Esophagus squamous epithelium (tissue), 4 donors: ENCODE results near the gene CPNE5.

ENCODE experiments used
- POLR2A ChIP-seq, 4 donors: fragments of 450-650 bp; IDR thresholded peaks; one replicate each; pipeline ENCODE4 v1.6.1; 2017; ENCODE audit warnings: antibody characterized with exemption in 4 of 4, mild to moderate bottlenecking in 4 of 4, moderate library complexity in 3 of 4
- TF ChIP-seq, protein P1 (sequence below), 6 experiments: fragments of 450-650 bp in 4 of 6; fragments of 200-600 bp in 2 of 6; sonication (generic) in 2 of 6; IDR thresholded peaks; one replicate each; pipeline ENCODE4 v1.5.1; 2016 to 2019; ENCODE audit warnings: antibody characterized with exemption in 6 of 6, mild to moderate bottlenecking in 4 of 6, moderate library complexity in 4 of 6

DNA sequence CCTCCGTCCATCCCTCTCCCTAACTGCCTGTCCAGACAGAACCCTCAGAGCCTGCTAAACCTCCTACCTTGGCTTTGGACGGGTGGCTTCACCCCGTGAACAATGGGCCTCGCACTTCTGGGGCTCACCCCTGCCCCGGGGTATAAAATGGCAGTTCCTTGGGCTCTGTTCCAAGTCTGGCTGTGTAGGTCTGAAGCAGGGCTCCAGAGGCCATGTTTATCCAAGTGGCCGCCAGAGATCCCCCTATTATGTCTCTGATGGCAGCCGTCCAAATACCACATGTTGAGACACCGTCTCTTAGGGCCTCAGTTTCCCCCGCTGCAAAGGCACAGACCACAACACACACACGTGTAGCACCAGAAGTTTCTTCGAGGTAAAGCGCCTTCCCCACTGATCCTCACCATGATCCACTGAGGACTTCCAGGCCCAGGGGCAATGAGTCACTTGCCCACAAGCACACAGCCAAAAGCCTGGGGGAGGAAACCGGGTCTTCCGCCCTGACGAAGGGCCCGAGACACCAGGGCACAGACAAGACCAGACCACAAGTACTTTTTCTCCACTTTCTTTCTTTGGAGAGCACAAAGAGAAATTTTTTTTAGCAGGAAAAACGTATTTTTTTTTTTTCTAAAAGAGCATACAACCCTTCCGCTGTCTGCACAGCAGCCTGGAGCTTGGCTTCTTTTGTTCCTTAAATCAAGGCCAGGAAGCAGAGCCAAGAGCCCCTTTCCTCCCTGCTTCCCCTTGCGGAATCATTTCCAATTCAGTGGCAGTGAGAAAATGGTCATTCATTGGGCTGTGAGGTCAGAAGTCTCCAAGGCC, 11.8 kb downstream of the CPNE5 start:
- no peak for TF ChIP-seq POLR2A (IDR thresholded peaks at IDR 0.05)
- TF ChIP-seq, protein P1, sequence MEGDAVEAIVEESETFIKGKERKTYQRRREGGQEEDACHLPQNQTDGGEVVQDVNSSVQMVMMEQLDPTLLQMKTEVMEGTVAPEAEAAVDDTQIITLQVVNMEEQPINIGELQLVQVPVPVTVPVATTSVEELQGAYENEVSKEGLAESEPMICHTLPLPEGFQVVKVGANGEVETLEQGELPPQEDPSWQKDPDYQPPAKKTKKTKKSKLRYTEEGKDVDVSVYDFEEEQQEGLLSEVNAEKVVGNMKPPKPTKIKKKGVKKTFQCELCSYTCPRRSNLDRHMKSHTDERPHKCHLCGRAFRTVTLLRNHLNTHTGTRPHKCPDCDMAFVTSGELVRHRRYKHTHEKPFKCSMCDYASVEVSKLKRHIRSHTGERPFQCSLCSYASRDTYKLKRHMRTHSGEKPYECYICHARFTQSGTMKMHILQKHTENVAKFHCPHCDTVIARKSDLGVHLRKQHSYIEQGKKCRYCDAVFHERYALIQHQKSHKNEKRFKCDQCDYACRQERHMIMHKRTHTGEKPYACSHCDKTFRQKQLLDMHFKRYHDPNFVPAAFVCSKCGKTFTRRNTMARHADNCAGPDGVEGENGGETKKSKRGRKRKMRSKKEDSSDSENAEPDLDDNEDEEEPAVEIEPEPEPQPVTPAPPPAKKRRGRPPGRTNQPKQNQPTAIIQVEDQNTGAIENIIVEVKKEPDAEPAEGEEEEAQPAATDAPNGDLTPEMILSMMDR (IDR thresholded peaks at IDR 0.05), result no peak
